GM19395 (cell line): ENCODE results near the gene ADGRL1.
"Not testable (repeated sequence)": the region's sequence is repeated elsewhere in the genome, so short reads cannot be mapped to it uniquely, and the experiment has no call there.

Source experiments
- ATAC-seq: cut with Tn5 transposase; IDR thresholded peaks from one replicate; pipeline ENCODE4 v1.9.1; 2021; ENCODE audit warnings: mild to moderate bottlenecking, moderate library complexity; ENCODE audit not compliant: unreplicated experiment

The ADGRL1 gene

GRCh38 chr19:14196105-14196504 is 9.9 kb downstream of the ADGRL1 start:
- ATAC-seq, result not testable (repeated sequence)

- not testable (repeated sequence) for ATAC-seq
These were observed 10.8 kb downstream of the ADGRL1 start for GRCh38 chr19:14195216-14195615.

GRCh38 chr19:14189415-14189814 is 16.6 kb downstream of the ADGRL1 start:
- ATAC-seq, result no peak

- ATAC-seq, result not testable (repeated sequence)
These were observed 17.9 kb downstream of the ADGRL1 start for GRCh38 chr19:14188086-14188485.

- ATAC-seq, result no peak
These were observed 18.4 kb downstream of the ADGRL1 start for GRCh38 chr19:14187561-14187960.

- not testable (repeated sequence) for ATAC-seq
These were observed 19.3 kb downstream of the ADGRL1 start for GRCh38 chr19:14186684-14187083.

GRCh38 chr19:14185691-14186090 is 20.3 kb downstream of the ADGRL1 start:
- ATAC-seq, result not testable (repeated sequence)

GRCh38 chr19:14185158-14185557 is 20.8 kb downstream of the ADGRL1 start:
- ATAC-seq, result no peak

- no peak for ATAC-seq
These were observed 22.1 kb downstream of the ADGRL1 start for GRCh38 chr19:14183741-14184350.

GRCh38 chr19:14182476-14182875 is 23.5 kb downstream of the ADGRL1 start:
- no peak for ATAC-seq

GRCh38 chr19:14181906-14182305 is 24.1 kb downstream of the ADGRL1 start:
- no peak for ATAC-seq

- not testable (repeated sequence) for ATAC-seq
These were observed 24.8 kb downstream of the ADGRL1 start for GRCh38 chr19:14181199-14181598.

GRCh38 chr19:14177496-14178074 is 28.4 kb downstream of the ADGRL1 start:
- ATAC-seq, result no peak

- no peak for ATAC-seq
These were observed 30.6 kb downstream of the ADGRL1 start for GRCh38 chr19:14175351-14175792.

- ATAC-seq, result no peak
These were observed 31.1 kb downstream of the ADGRL1 start for GRCh38 chr19:14174883-14175282.

GRCh38 chr19:14168993-14169392 is 37.0 kb downstream of the ADGRL1 start:
- ATAC-seq, result no peak

- ATAC-seq, result no peak
These were observed 37.6 kb downstream of the ADGRL1 start for GRCh38 chr19:14168259-14168972.

- ATAC-seq, result no peak
These were observed 38.3 kb downstream of the ADGRL1 start for GRCh38 chr19:14167576-14168138.

GRCh38 chr19:14166999-14167575 is 38.9 kb downstream of the ADGRL1 start:
- ATAC-seq, result no peak

- ATAC-seq, result no peak
These were observed 39.8 kb downstream of the ADGRL1 start for GRCh38 chr19:14165990-14166830.
